ENCODE results near the gene OR7C1. TPM values are rescaled to one million over a fixed set of nuclear protein-coding genes. Genes with fewer than 3 reads are reported as not detected.

The OR7C1 gene
- polyA plus RNA-seq, 1 of the 3 experiments (the other 2 are of a cell fraction) = not detected

GRCh38 chr19:14763497-14764145 lies 71.4 kb downstream of the OR7C1 start:
- Histone ChIP-seq H3K27ac (ENCODE audit: low read depth in 2 of 2, low read length in 1 of 2) (no peak overlapping the region), H3K36me3 (replicated peaks in 1 of 2; ENCODE audit: control insufficient read depth in 1 of 2, insufficient read depth in 2 of 2, low read length in 1 of 2) (no peaks in the 10 kb centered on the region), H3K9ac (no peak overlapping the region), H3K4me1 (ENCODE audit: control insufficient read depth in 1 of 2, insufficient read depth in 2 of 2, low read depth in 1 of 2, low read length in 1 of 2) (no peaks in the 10 kb centered on the region), H4K20me1 (ENCODE audit: insufficient read depth) (no peaks in the 10 kb centered on the region), H2AFZ (ENCODE audit: low read depth) (no peak overlapping the region), H3K79me2 (ENCODE audit: insufficient read depth) (no peaks in the 10 kb centered on the region), H3K27me3 (ENCODE audit: insufficient read depth) (peaks cover 45% of the 10 kb centered on the region; the same call in 1 of the 2 replicates), H3K9me3 (no peaks in the 10 kb centered on the region), H3F3A (replicated peaks; ENCODE audit: insufficient read depth) (no peaks in the 10 kb centered on the region), H3K4me2 (no peak overlapping the region), H3K9me2 (no peaks in the 10 kb centered on the region), H3K4me3 (ENCODE audit: low read depth in 2 of 2, low read length in 1 of 2) (no peak overlapping the region)
- ChIA-PET CTCF (no interaction called here), POLR2A (no interaction called here)
- DNase-seq = no peak
- 5% methylated on average over 4 of the region's 4 CpGs for WGBS (ENCODE audit: low lambda C conversion rate)
- TF ChIP-seq EP300 (IDR thresholded peaks at IDR 0.05; ENCODE audit: borderline replicate concordance in 1 of 2, low read depth in 1 of 2, low read length in 1 of 2) (no peak), FOXJ3 (CRISPR knock-in tag; IDR thresholded peaks at IDR 0.05) (no peak), CTCF (IDR thresholded peaks at IDR 0.05) (no peak), IRF3 (IDR thresholded peaks at IDR 0.05; ENCODE audit: low read depth, low read length) (no peak)

GRCh38 chr19:14762111-14762510 lies 72.9 kb downstream of the OR7C1 start:
- no peak overlapping the region for H2AFZ ChIP-seq (ENCODE audit: low read depth)
- no peak for DNase-seq
- WGBS (ENCODE audit: low lambda C conversion rate) = 10% methylated on average over 2 of the region's 2 CpGs
- H3K9me2 ChIP-seq = no peaks in the 10 kb centered on the region
- no peaks in the 10 kb centered on the region for H3K79me2 ChIP-seq (ENCODE audit: insufficient read depth)
- H3K9ac ChIP-seq = no peak overlapping the region
- ChIA-PET POLR2A (no interaction called here), CTCF (interaction anchor here (0.7 to 1.7 kb wide), 2 partner anchors 14 to 64 kb away, joined by 3 to 4 read pairs; no protein-coding TSS in a partner anchor)
- no peak overlapping the region for H3K27ac ChIP-seq (ENCODE audit: low read depth in 2 of 2, low read length in 1 of 2)
- no peak overlapping the region for H3K4me3 ChIP-seq (ENCODE audit: low read depth in 2 of 2, low read length in 1 of 2)
- no peaks in the 10 kb centered on the region for H4K20me1 ChIP-seq (ENCODE audit: insufficient read depth)
- peaks cover 44% of the 10 kb centered on the region; the same call in 1 of the 2 replicates for H3K27me3 ChIP-seq (ENCODE audit: insufficient read depth)
- no peaks in the 10 kb centered on the region for H3K4me1 ChIP-seq (ENCODE audit: control insufficient read depth in 1 of 2, insufficient read depth in 2 of 2, low read depth in 1 of 2, low read length in 1 of 2)
- TF ChIP-seq PBX3 (IDR thresholded peaks at IDR 0.05) (no peak), SMC3 (IDR thresholded peaks at IDR 0.05; ENCODE audit: low read depth, low read length) (no peak), USF1 (IDR thresholded peaks at IDR 0.05; ENCODE audit: borderline replicate concordance, low read depth) (no peak), RXRA (IDR thresholded peaks at IDR 0.05; ENCODE audit: borderline replicate concordance, low read depth) (no peak), POLR2AphosphoS5 (IDR thresholded peaks at IDR 0.05; ENCODE audit: low read depth, low read length) (no peak), RCOR1 (IDR thresholded peaks at IDR 0.05; ENCODE audit: low read length) (no peak), JUND (IDR thresholded peaks at IDR 0.05) (no peak), FOSL2 (IDR thresholded peaks at IDR 0.05; ENCODE audit: borderline replicate concordance, low read depth) (no peak), GABPA (IDR thresholded peaks at IDR 0.05; ENCODE audit: low read depth) (no peak), MEF2A (IDR thresholded peaks at IDR 0.05; ENCODE audit: borderline replicate concordance, low read depth) (no peak), TAF1 (IDR thresholded peaks at IDR 0.05; ENCODE audit: borderline replicate concordance, low read depth, low read length) (no peak)
- H3F3A ChIP-seq (replicated peaks; ENCODE audit: insufficient read depth) = no peaks in the 10 kb centered on the region
- H3K9me3 ChIP-seq = no peaks in the 10 kb centered on the region
- no peaks in the 10 kb centered on the region for H3K36me3 ChIP-seq (replicated peaks in 1 of 2; ENCODE audit: control insufficient read depth in 1 of 2, insufficient read depth in 2 of 2, low read length in 1 of 2)
- no peak overlapping the region for H3K4me2 ChIP-seq
